Measurements from ENCODE around the gene GMNC.
"Not testable (repeated sequence)": the region's sequence is repeated elsewhere in the genome, so short reads cannot be mapped to it uniquely, and the experiment has no call there.

GMNC gene

GRCh38 chr3:190862209-190863118 lies at the start of gene GMNC:
GMNC (minus strand) TSS chr3:190862694; CDS start chr3:190862615, 79 bp downstream.
- Histone ChIP-seq H3K4me2 (no peak within 1 kb of the TSS), H3K36me3 (no peaks in the 10 kb centered on the region), H3K27ac (no peak within 1 kb of the TSS), H4K20me1 (no peaks in the 10 kb centered on the region), H3K4me3 (no peak within 1 kb of the TSS), H3K9ac (no peak within 1 kb of the TSS), H3K9me3 (0 out of 2 replicates have a peak, but pooled peaks cover 5% of the 10 kb centered on the region), H3K4me1 (no peaks in the 10 kb centered on the region), H3K27me3 (no peaks in the 10 kb centered on the region)
- no peak for TF ChIP-seq Cebpa-rat (IDR thresholded peaks at IDR 0.05)

- no peaks in the 10 kb centered on the region for H3K4me1 ChIP-seq
- no peaks in the 10 kb centered on the region for H3K27me3 ChIP-seq
- no peaks in the 10 kb centered on the region for H3K9me3 ChIP-seq
- no peaks in the 10 kb centered on the region for H4K20me1 ChIP-seq
- no peak overlapping the region for H3K9ac ChIP-seq
- H3K4me2 ChIP-seq = no peak overlapping the region
- TF ChIP-seq Cebpa-rat (IDR thresholded peaks at IDR 0.05) = no peak
- no peaks in the 10 kb centered on the region for H3K36me3 ChIP-seq
- no peak overlapping the region for H3K27ac ChIP-seq
- no peak overlapping the region for H3K4me3 ChIP-seq
Measured at GRCh38 chr3:190911382-190911781, 48.9 kb upstream of the GMNC start.

- no peak for TF ChIP-seq Cebpa-rat (IDR thresholded peaks at IDR 0.05)
- Histone ChIP-seq H3K27ac (no peak overlapping the region), H3K4me3 (no peak overlapping the region), H3K4me1 (no peaks in the 10 kb centered on the region), H3K36me3 (no peaks in the 10 kb centered on the region), H3K9ac (no peak overlapping the region), H3K9me3 (no peaks in the 10 kb centered on the region), H4K20me1 (no peaks in the 10 kb centered on the region), H3K27me3 (no peaks in the 10 kb centered on the region), H3K4me2 (no peak overlapping the region)
Measured at GRCh38 chr3:190909908-190910307, 47.4 kb upstream of the GMNC start.

GRCh38 chr3:190903156-190903555 lies 40.7 kb upstream of the GMNC start:
- no peak for TF ChIP-seq Cebpa-rat (IDR thresholded peaks at IDR 0.05)
- H3K27me3 ChIP-seq = no peaks in the 10 kb centered on the region
- H3K36me3 ChIP-seq = no peaks in the 10 kb centered on the region
- no peaks in the 10 kb centered on the region for H3K4me1 ChIP-seq
- peaks cover 8% of the 10 kb centered on the region for H3K9me3 ChIP-seq
- no peak overlapping the region for H3K4me2 ChIP-seq
- H4K20me1 ChIP-seq = no peaks in the 10 kb centered on the region
- H3K4me3 ChIP-seq = no peak overlapping the region
- no peak overlapping the region for H3K9ac ChIP-seq
- H3K27ac ChIP-seq = no peak overlapping the region

GRCh38 chr3:190902292-190902691 lies 39.8 kb upstream of the GMNC start:
- Histone ChIP-seq H3K27me3 (no peaks in the 10 kb centered on the region), H3K4me3 (no peak overlapping the region), H3K9ac (no peak overlapping the region), H3K4me1 (no peaks in the 10 kb centered on the region), H3K9me3 (peaks cover 8% of the 10 kb centered on the region), H4K20me1 (no peaks in the 10 kb centered on the region), H3K4me2 (no peak overlapping the region), H3K27ac (no peak overlapping the region), H3K36me3 (no peaks in the 10 kb centered on the region)
- no peak for TF ChIP-seq Cebpa-rat (IDR thresholded peaks at IDR 0.05)

- Histone ChIP-seq H3K27ac (no peak overlapping the region), H3K27me3 (no peaks in the 10 kb centered on the region), H3K36me3 (no peaks in the 10 kb centered on the region), H4K20me1 (no peaks in the 10 kb centered on the region), H3K4me2 (no peak overlapping the region), H3K9me3 (peaks cover 8% of the 10 kb centered on the region), H3K9ac (no peak overlapping the region), H3K4me3 (no peak overlapping the region), H3K4me1 (no peaks in the 10 kb centered on the region)
- TF ChIP-seq Cebpa-rat (IDR thresholded peaks at IDR 0.05) = no peak
Measured at GRCh38 chr3:190892395-190892902, 30.0 kb upstream of the GMNC start.

- no peak for TF ChIP-seq Cebpa-rat (IDR thresholded peaks at IDR 0.05)
- Histone ChIP-seq H3K4me3 (no peak overlapping the region), H3K9me3 (no peaks in the 10 kb centered on the region), H3K9ac (no peak overlapping the region), H3K27ac (no peak overlapping the region), H4K20me1 (no peaks in the 10 kb centered on the region), H3K27me3 (no peaks in the 10 kb centered on the region), H3K4me2 (no peak overlapping the region), H3K36me3 (no peaks in the 10 kb centered on the region), H3K4me1 (no peaks in the 10 kb centered on the region)
Measured at GRCh38 chr3:190886945-190887344, 24.5 kb upstream of the GMNC start.

GRCh38 chr3:190883973-190884832 lies 21.7 kb upstream of the GMNC start:
- Histone ChIP-seq H3K4me1 (no peaks in the 10 kb centered on the region), H4K20me1 (no peaks in the 10 kb centered on the region), H3K27me3 (no peaks in the 10 kb centered on the region), H3K4me3 (no peak overlapping the region), H3K27ac (no peak overlapping the region), H3K9me3 (no peaks in the 10 kb centered on the region), H3K9ac (no peak overlapping the region), H3K4me2 (no peak overlapping the region), H3K36me3 (no peaks in the 10 kb centered on the region)
- no peak for TF ChIP-seq Cebpa-rat (IDR thresholded peaks at IDR 0.05)

- Histone ChIP-seq H3K9me3 (no peaks in the 10 kb centered on the region), H3K9ac (no peak overlapping the region), H3K4me3 (no peak overlapping the region), H3K36me3 (no peaks in the 10 kb centered on the region), H4K20me1 (no peaks in the 10 kb centered on the region), H3K4me1 (no peaks in the 10 kb centered on the region), H3K27me3 (no peaks in the 10 kb centered on the region), H3K4me2 (no peak overlapping the region), H3K27ac (no peak overlapping the region)
- TF ChIP-seq Cebpa-rat (IDR thresholded peaks at IDR 0.05) = no peak
Measured at GRCh38 chr3:190883141-190883540, 20.6 kb upstream of the GMNC start.

- H3K4me2 ChIP-seq = no peak overlapping the region
- H3K27ac ChIP-seq = no peak overlapping the region
- H3K9me3 ChIP-seq = no peaks in the 10 kb centered on the region
- no peak overlapping the region for H3K9ac ChIP-seq
- no peaks in the 10 kb centered on the region for H3K27me3 ChIP-seq
- H3K4me1 ChIP-seq = no peaks in the 10 kb centered on the region
- no peak for TF ChIP-seq Cebpa-rat (IDR thresholded peaks at IDR 0.05)
- no peak overlapping the region for H3K4me3 ChIP-seq
- no peaks in the 10 kb centered on the region for H3K36me3 ChIP-seq
- H4K20me1 ChIP-seq = no peaks in the 10 kb centered on the region
Measured at GRCh38 chr3:190877925-190878324, 15.4 kb upstream of the GMNC start.

- H3K27ac ChIP-seq, H3K9me3 ChIP-seq, H3K4me2 ChIP-seq, H3K9ac ChIP-seq, H4K20me1 ChIP-seq, H3K4me3 ChIP-seq, H3K36me3 ChIP-seq, H3K4me1 ChIP-seq, H3K27me3 ChIP-seq: not testable (repeated sequence)
Measured at GRCh38 chr3:190876433-190876832, 13.9 kb upstream of the GMNC start.

- H3K27ac ChIP-seq, H3K4me1 ChIP-seq, H3K36me3 ChIP-seq, H3K4me2 ChIP-seq, H3K9me3 ChIP-seq, H4K20me1 ChIP-seq, H3K4me3 ChIP-seq, H3K9ac ChIP-seq, H3K27me3 ChIP-seq: not testable (repeated sequence)
Measured at GRCh38 chr3:190875061-190875460, 12.6 kb upstream of the GMNC start.
